Thyroid gland (tissue), 4 donors: ENCODE data around the gene ACTL8.

Experiments
- CTCF ChIP-seq, 6 experiments: fragments of 200-600 bp in 3 of 6; fragments of 450-650 bp in 3 of 6; sonication (generic) in 3 of 6; IDR thresholded peaks; one replicate each; pipeline ENCODE4 v1.5.1; 2016 to 2019; ENCODE audit warnings: antibody characterized with exemption in 6 of 6, mild to moderate bottlenecking in 2 of 6, inconsistent platforms in 1 of 6, moderate library complexity in 1 of 6
- POLR2A ChIP-seq, 2 donors: fragments of 450-650 bp; IDR thresholded peaks; one replicate each; pipeline ENCODE4 v1.6.1; 2017; ENCODE audit warnings: antibody characterized with exemption in 2 of 2, mild to moderate bottlenecking in 2 of 2, moderate library complexity in 1 of 2

- TF ChIP-seq POLR2A (IDR thresholded peaks at IDR 0.05): no peak
- no peak for TF ChIP-seq CTCF (IDR thresholded peaks at IDR 0.05)
Observed at GRCh38 chr1:17790383-17791054, 35.4 kb downstream of the ACTL8 start.
